ENCODE data around the gene NACAD.

Gene NACAD

DNA sequence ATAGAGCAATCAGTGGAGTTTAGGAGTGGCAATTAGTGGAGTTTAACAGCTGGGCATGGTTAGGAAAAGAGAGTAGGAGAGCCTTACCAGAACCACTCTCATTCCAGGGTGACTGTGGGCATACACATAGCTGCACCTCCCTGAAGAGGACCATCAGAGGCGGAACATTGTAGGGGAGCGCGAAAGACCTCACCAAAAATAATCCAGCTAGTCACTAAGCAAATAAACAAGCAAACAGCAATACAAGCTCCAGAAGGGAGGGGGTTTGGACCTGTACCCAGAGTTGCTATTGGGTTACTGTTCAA, 4.1 kb upstream of the NACAD start:
- no peak for TF ChIP-seq CTCF (IDR thresholded peaks at IDR 0.05; ENCODE audit: low read depth, low read length, missing control alignments)
- DNase-seq (ENCODE audit: low read depth) = no peak
- in situ Hi-C loops (cut with HindIII; ENCODE audit: low sequenced_read_pairs) = no loop called here
- H3K4me3 ChIP-seq (ENCODE audit: low read depth, low read length) = no peak overlapping the region

GRCh38 chr7:45092100-45092930, 3.5 kb upstream of the NACAD start:
- no peak for TF ChIP-seq CTCF (IDR thresholded peaks at IDR 0.05; ENCODE audit: low read depth, low read length, missing control alignments)
- no peak overlapping the region for H3K4me3 ChIP-seq (ENCODE audit: low read depth, low read length)
- in situ Hi-C loops (cut with HindIII; ENCODE audit: low sequenced_read_pairs) = no loop called here
- DNase-seq (ENCODE audit: low read depth) = no peak

DNA sequence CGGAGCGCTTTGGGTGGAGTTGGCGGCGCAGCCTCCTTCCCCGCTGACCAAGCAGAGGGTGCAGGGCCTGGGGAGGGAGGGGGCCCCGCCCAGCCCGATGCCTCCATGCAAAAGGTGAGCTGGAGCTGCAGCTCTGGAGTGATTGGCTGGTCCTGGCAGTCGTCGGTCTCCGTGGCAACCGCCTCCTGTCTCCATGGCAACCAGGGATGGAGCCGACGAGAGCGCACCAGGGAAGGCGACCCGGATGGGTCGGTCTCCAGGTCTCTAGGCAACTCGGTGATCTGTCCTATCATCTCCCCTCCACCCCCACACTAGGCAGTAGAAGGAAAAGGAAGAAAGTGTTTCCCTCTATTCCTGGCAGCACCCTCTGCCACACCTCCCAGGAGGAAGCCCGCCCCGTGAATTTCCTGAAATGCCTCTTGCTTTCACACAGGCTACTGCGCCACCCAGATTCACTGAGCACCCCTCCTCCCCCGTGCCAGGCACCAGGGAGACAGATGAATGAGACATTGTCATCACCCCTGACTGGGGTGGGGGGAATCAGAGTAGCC, 647 bp upstream of the NACAD start:
- TF ChIP-seq CTCF (IDR thresholded peaks at IDR 0.05; ENCODE audit: low read depth, low read length, missing control alignments) = no peak
- no peak for DNase-seq (ENCODE audit: low read depth)
- H3K4me3 ChIP-seq (ENCODE audit: low read depth, low read length) = peak overlapping the region; percentile 61
- in situ Hi-C loops (cut with HindIII; ENCODE audit: low sequenced_read_pairs) = no loop called here

DNA sequence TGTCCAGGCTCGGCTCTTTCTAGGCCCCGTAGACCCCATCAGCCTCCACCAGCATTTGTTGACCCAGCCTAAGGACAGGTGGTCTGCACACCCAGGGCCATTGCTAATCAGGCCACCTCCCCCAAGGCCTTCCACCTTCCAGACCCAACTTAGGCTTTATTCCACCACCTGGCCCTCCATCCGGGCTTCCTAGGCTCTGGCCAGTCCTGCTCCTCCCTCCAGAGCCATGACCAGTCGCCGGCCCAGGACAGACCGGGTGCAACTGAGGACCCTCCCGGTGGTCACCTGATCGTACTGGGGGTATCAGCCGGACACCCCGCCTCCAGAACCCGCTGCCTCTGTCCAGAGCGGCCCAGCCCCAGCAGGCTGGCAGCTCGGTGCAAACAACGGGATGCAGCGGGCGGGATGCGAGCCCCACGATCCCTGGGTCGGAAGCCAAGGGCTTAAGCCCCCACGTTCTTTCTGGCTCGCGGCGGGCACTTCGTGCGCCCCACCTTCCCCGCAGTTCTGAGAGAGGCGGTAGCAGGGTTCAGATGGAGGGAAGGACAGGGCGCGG, 545 bp downstream of the NACAD start:
- H3K4me3 ChIP-seq (ENCODE audit: low read depth, low read length) = peak overlapping the region; percentile 61
- in situ Hi-C loops (cut with HindIII; ENCODE audit: low sequenced_read_pairs) = no loop called here
- DNase-seq (ENCODE audit: low read depth) = no peak
- no peak for TF ChIP-seq CTCF (IDR thresholded peaks at IDR 0.05; ENCODE audit: low read depth, low read length, missing control alignments)

DNA sequence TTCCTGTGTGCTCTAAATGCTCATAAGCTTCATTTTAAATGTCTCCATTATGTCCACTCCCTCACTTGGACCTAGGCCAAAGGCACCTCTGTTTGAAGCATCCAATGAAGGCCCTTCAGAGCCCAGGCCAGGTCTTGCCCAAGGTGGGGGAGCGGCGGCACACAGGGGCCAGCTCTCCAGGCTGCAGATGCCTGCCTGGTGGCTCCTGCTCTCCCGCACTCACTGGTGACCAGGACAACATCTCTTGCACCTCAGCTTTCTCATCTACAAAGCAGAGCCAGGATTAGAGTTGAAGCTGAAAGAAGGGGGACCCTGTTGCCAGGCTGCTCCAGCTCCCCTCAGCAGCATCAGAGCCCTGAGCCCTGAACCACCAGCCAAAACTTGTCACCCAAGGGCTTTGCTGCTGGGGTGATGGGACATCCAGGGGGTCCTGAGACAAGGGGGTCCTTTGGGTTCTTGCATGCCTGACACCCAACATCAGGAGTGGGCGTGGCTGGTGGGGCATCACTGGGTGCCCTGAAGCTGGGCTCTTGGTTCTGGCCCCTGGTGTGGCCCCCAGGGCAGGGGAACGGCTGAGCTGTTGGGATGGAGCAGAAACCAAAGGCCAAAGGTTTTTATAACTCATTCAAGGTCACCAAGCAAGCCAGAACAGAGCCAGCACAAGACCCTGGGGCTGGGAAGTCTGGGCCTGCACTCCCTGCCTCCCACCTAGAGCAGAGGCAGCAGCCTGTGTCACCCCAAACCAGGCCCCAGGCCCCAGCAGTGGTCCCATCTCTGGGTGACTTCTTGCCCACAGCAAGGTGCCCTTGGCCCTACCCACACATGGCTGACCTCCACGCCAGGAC, 1.2 kb downstream of the NACAD start:
- in situ Hi-C loops (cut with HindIII; ENCODE audit: low sequenced_read_pairs) = no loop called here
- H3K4me3 ChIP-seq (ENCODE audit: low read depth, low read length) = peak overlapping the region; percentile 61
- no peak for DNase-seq (ENCODE audit: low read depth)
- no peak for TF ChIP-seq CTCF (IDR thresholded peaks at IDR 0.05; ENCODE audit: low read depth, low read length, missing control alignments)

- no peak overlapping the region for H3K4me3 ChIP-seq (ENCODE audit: low read depth, low read length)
- in situ Hi-C loops (cut with HindIII; ENCODE audit: low sequenced_read_pairs) = no loop called here
- no peak for DNase-seq (ENCODE audit: low read depth)
- no peak for TF ChIP-seq CTCF (IDR thresholded peaks at IDR 0.05; ENCODE audit: low read depth, low read length, missing control alignments)
Observed at GRCh38 chr7:45086331-45087065, 2.3 kb downstream of the NACAD start.

Measured in astrocyte of the cerebellum (primary cell).